Fibroblast of gingiva (primary cell): ENCODE measurements around the gene CREB3L2.

Experiments
- DNase-seq: peaks from one replicate; pipeline ENCODE4 v3.0.0-alpha.2; 2011; ENCODE audit warnings: low read depth

The CREB3L2 gene

DNA sequence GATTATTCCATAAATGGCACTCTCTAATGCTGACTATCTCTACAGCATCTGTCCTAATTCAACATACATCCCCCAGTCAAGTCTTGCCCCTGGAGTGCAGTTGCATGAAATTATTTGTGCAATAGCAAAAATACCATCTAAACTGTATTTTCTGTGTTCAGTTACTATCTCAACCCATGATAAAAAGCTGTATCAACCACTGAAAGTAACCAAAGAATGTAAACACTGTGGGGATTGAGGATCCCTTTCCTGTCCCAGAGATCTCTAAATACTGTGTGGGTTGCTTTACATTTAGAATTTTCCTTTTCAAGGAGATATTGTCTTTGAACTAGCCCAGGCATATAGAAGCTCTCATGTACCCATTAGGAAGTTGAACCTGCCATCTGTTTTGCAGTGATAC is 131.2 kb downstream of the CREB3L2 start:
- no peak for DNase-seq

DNA sequence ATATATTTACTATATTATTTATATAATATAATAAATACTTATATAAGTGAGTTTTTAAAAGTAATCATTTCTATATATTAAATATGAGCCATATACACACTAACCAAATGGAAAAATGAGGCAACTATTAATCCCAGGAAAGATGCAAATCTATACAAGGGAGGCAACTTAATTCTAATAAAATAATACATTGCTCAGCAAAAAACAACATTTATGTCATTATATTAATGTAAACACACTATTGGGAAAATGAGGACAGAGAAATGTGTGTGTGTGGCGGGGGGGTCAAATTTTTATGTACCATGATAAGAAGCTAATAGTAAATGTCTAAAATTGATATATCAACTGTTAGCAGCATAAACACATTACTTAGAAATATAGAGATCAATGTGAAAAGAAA is 131.8 kb downstream of the CREB3L2 start:
- no peak for DNase-seq

DNA sequence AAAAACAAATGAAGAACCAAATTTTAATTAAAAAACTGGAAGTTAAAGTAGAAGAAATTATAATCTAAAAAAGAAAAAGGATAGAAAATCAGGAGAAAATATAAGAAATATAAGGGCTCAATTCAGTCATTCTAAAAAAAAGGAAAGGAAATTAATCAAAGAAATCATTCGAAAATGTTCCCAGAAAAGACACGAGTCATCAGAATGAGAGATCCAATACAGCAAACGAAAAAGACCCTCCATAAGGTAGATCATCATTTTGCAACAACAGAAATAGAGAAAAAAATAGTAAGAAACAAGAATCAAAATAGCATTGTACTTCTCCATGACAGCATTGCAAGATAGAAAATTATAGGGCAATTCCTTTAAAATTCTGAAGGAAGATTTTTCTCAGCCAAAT is 132.6 kb downstream of the CREB3L2 start:
- DNase-seq: no peak

DNA sequence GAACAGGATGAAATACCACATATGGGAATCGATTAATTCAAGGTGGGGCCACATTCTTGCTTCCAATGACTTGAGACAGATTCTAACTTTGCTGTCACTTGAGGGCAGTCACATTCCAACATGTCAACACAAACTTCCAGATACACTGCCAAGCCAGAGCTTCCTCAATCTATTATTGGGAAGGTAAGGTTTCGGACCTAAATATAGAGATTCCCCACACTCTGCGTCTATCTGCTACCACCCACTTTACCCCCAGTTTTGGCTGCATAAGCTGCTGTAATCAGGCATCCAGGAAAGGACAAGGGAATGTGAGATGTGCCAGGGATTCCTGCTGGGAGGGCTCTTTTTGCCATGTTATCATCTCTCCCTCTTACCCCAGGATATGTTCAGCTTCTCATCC is 134.6 kb downstream of the CREB3L2 start:
- no peak for DNase-seq

DNA sequence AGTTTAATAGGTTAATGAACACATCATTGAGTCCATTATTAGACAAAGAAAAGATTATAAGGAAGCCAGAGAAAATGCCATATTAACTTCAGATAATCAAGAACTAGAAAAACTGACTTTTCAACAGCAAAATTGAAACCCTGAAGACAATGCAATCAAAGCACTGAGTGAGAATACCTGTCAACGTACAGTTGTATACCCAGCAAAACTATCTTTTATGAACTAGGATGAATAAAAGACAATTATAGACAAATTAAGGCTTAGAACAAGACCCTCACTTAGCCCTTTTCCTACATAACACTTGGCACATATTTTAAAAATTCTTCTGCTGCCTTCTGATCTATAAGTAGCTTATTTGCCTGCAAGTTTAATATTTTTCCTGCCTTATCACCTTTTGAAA is 136.1 kb downstream of the CREB3L2 start:
- DNase-seq: no peak

DNA sequence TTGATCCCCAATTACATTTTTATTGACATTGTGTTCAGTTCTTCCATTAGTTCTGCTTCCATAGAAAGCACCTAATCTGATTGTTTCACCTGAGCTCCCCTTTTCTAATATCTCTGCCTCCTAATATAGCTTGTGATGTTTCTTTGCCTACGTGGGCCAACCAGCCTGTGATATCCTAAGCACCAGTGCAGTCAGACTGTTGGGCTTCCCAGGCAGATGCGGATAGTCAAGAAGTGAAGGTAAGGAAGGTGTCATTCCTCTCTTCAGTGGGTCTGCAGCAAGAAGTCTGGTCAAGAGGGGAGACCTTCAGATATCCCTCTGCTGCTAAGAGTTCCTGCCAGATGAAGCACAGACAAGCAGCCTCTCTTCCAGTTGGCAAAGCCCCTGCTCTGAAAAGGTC is 138.9 kb downstream of the CREB3L2 start:
- no peak for DNase-seq

DNA sequence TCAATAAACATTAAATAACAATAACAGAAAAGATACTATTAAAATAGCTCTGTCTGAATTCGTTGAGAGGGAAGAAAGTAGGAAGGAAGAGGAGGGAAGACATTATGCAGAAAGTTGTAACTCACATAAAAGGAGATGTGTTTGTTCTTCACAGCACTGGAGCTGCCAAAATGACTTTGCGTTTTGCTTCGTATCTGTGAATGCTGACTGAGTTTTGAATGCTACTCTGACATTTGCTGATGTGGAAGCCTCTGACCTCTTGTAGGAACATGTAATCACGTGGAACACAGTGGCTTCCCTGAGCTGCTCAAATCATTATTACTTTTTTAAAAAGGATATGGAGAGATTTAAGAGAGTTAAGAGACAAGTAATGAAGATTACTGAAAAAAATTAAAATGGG is 139.5 kb downstream of the CREB3L2 start:
- no peak for DNase-seq

DNA sequence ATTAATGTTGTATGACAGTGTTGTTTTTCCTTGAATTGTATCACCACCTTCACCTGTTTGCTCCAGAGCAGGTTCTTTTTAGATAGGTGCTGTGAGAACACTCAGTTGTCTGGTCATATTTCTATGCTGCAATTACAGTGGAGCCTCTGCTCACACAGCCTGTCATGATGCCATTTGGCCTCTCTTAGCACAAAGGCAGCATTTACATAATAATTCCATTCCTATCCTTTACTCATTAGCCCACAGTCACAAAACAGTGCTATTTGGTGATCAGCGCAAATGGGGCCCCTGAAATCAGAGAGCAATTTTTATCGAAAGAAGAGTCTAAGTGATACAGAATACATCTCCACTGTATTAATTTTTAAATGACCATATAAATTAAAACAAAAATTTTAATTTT is 141.3 kb downstream of the CREB3L2 start:
- DNase-seq: no peak

DNA sequence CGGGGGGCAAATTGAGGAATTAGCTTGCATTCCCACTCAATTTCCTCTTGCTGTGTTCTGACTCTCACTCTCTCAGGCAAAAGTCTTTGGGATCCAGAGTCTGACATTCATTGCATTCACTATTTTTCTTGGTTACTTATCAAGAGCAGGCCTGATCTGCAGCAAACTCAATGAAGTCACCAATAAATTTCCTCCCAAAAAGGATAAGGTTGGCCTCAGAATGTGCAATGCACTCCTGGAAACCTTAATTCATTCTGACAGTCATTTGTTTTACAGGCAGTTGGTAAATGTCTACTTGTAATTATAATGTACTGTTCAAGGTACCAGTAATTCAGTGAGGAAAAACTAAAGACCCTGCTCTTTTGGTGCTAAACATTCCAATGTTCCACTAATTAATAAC is 148.8 kb downstream of the CREB3L2 start:
- no peak for DNase-seq

DNA sequence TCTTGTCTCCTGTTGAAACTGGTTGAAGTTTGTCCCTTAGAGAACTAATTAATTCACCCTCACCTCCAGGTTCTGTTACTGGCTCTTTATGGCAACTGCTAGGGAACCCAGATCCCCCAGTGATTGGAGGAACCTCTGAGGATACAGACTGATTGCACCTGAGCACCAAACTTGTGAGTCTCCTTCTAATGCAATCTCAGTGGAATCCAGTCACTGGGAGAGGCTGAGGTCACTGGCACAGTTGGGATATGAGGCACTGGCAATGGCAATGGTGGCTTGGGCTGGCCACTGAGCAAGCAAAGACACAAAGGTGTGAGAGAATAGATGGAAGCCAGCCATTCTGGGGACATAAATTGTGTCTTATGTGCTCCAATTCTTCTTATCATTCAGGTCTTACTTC is 149.8 kb downstream of the CREB3L2 start:
- no peak for DNase-seq

DNA sequence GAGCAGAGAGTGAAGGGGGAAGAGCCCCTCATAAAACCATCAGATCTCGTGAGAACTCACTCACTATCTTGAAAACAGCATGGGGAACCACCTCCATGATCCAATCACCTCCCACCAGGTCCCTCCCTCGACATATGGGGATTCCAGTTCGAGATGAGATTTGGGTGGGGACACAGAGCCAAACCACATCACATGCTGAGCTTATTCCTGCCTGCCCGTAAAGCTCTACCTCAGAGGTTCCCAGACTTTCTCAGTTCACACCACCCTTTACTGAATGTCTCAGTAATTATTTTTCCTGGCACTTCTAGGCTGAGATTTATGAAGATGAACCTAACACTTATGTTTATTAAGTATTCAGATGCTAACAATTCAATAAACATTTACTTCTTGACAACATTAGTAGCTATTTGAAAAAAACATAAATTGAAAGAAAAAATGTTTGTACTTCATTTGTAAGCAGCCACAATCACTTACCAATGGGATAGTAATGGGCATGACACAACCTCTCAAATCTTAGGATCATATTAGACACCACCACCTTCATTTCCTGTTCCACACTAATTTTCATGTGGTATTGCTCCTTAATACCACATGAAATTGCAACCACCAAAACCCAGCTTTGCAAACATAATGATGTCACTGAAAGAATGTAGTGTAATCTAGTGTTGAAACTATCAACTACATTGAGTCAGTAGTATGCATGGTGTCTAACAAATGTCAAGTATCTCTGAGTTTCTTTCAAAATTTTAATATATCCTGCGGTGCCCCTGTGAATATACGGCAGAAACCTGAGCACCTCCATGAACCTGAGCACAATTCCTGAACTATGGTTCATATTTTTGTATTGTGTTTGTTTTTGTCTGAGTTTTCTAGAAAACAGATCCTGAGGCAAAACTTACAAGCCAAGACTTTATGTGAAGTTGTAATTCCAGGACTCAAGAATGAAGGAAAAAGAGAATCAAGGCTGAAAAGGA is 150.6 kb downstream of the CREB3L2 start:
- DNase-seq: peak; percentile 48

DNA sequence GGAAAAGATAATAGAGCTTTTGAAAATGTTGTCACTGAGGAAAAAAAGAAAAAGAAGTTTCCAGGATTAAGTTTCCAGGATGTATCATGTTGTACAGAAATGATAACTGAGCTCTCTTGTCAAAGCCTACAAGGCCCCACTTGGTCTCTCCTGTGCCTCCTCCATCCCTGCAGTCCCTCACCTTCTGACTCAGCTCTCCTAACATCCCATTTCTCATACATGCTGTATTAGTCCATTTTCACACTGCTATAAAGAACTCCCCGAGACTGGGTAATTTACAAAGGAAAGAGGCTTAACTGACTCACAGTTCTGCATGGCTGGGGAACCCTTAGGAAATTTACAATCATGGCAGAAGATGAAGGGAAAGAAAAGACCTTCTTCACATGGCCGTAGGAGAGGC is 151.3 kb downstream of the CREB3L2 start:
- no peak for DNase-seq

DNA sequence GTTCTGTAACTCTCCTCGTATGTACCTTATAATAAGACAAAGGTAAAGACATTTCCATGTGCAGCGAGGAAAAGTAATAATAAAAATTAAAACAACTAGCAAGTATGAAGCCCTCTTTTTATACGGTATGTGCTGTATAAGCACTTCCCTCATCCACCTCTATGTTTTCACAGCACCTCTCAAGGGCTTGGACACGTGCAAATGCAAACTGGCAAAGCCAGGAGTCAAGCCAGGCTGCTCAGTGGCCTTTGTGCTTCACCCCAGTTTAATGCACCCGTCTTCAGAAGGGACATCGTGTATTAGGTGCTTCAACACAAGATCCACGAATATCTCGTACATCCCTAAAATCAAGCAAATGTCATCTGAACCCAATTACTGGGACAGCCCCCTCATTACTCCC is 153.8 kb downstream of the CREB3L2 start:
- DNase-seq: no peak

DNA sequence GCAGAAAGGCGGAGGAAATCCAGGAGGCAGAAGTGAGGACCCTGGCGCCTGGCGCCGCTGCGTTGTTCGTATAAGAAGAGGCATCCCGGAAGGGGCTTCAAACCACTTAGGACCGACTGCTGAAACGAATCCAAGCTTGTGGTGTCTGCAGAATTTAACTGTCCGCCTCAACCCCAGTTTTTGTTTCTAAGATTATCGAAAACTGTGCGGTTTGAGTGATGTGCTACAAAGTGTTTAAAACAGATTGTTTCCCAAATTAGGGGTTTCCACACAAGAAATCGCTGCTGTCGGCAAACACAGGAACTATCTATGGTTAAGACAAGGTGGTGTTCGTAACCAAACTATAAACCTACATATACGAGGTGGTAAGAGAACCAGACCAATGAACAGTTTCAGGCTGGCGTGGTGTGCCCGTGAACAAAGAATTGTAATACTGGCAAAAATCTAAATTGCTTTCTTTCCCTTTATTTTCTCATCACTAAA is 154.3 kb downstream of the CREB3L2 start:
- no peak for DNase-seq

DNA sequence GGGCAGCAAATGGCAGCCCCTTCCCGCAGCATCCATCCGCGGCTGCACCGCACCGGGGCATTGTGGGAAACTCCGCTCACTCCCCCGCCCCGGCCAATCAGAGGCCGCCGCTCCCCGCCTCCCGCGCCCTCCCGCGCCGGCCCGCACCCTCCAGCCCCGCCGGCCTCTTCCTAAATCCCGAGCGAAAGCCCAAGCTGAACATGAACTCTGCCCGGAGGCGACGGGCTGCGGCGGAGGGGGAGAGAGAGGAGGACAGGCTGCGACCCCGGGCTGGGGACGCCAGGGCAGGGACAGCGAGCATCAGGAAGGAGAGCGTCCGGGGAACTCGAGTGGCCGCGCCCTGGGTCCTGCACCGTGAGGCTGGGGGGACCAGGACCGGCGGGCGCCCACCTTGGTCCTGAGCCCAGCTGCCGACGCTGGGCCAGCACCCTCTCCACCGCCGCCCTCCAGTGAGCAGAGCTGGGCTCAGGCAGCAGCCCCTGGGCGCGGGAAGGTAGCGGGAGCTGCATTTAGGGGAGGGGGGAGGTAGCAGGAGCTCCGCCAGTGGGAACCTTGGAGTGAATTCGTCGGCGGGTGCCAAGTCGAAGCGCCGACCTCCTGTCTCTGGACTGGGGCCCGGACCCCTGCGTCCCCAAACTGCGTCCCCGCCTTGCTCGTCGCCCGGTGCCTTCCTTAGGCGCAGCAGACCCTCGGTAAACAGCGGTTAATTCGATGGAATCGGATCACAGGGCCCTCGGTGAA is 154.9 kb downstream of the CREB3L2 start, which contains the start of gene DGKI:
TSS of gene DGKI (minus strand) at position 148 of the 741 bp plus-strand sequence.
- DNase-seq: peak; percentile 10

DNA sequence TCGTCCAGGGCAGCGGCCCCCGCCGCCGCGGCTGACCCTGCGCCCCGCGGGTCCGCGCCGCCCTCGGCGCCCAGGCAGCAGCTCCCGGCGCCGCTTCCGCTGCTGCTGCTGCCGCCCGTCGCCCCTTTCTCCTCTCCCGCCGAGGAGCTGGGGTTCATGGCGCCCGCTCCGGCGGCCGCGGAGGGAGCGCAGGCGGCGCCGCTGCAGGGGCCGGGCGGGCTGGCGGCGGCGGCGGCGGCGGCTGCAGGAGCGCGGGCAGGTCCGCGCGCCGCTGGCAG is 155.4 kb downstream of the CREB3L2 start:
- DNase-seq: no peak

DNA sequence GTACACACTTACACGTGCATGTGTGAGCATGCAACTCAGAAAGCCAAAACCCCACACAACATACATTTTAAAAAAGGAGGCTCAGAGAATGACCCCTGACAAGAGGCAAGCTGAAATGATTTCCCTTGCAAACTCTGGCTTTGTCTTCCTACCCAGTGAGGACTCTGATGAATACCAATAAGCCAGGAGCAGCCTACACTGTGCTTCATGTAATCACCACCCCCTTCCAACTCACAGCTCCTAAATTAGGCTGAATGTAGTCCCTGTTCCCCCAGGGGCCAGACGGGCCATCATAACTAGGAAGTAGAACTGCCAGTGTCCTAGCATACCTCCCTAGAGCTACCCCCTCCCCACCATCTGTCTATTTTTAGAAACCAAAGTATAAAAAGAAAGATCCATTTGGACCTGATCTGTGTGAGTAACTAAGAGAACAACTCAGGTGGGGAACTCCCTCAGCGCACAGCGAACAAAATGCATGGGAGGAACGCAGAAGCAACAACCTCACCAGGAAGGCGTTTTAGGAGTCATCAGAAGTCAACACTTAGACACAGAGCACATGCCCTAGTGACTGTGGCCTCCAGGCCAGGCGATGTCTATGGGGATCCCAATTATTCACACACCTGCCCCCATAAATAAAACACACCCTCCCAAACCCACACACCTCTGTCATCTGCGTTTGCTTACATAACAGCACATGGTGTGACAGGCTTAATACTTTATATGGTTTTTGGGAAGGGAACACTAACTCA is 157.0 kb downstream of the CREB3L2 start:
- DNase-seq: no peak

DNA sequence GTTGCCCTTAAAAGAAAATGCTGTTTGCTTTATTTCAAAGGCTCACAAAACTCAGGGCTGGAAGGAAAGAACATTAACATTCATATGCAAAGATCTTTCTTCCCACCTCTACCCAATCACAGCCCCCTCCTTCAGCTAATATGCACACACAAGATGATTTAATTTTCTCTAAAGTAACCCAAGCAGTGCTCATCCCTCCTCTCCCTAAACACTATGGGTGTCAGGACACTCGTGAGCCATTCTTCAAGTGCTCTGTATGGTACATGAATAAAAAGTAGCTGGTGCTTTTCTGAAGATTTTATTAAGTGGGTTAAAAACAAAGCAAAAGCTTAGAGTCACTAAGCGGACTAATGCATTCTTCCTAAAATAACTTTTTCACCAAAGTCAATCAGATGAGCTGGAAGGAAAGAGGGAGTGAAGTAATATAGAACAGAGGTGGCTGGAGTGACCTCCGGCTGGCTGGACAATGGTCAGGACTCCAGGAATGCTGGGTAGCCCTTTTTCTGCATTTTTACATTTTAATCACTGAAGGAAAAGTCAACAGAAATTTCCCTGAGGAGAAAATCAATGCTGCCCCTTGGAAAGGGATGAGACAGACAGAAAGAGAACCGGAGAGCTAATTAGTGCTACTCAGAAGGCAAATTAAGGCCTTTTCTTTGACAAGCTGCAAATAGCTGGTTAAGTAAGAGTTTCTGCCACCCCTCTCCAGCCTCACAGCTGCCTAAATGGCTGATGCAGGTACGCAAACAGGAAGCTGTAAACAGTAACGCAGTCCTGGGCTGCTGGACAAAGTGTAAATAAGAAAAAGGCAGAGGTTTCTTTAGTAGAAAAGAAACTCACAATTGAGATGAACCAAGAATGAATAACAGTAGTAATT is 161.7 kb downstream of the CREB3L2 start:
- DNase-seq: no peak

DNA sequence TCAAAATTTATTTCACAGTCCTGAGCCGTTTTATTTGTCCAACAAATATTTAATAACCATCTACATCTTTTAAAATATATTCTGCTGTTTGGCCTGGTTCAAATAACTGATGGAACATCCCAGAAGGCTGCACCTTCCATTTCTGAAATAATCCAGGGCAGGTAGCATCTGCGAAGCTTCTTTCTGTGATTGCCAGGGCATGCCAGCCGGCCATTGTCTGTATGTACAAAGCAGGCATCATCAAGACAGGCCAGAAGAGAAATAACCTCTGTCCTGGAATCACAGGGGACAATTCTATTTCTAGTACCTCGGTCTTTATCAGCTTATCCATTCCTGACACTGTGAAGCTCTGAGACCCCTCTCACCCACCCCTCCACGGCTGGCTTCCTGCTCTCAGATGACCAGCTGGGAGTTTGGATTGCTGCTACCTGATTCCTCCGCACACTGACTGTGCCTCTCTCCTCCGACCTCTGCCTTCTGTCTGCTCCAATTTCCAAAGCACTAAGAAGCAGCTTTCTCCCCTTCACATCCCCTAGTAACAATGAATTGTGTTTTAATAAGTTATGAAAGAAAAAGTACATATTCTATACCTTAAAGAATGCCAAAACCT is 163.1 kb downstream of the CREB3L2 start:
- DNase-seq: no peak

DNA sequence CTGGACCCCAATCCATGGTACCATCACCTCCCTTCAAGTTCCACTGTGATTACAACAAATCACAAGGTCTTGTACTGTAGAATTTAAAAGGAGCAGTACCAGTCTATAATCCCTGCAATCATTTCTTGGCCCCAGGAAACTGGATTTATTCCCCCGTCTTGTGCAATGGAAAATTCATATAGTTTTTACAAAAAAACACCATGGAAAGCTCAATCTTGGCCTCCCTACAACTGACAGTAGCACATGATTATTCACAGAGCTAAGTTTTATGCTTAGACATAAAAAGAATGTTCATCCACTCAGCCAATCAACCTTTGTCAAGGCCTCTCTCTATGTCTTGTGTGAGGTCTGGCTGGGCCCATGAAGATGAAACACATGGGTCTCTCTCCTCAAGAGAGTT is 165.3 kb downstream of the CREB3L2 start:
- DNase-seq: peak; percentile 69

DNA sequence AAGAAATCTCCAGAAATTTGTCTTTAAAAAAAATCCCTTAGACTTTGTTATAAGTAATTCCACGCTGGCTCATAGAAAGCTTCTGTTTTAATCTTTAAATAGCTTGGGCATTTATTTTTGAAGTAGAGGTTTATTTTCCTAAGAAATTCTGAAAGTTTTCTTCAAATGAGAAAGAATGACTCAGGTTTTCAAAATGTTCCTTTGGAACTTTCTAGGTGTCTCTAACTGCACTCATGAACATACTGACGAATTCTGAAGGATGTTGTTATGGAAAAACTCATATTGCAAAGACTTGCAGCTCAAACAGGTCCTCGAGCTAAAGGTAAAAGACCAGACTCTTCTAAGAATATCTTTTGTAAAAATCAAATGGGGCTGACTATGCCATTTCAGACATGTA is 165.8 kb downstream of the CREB3L2 start:
- peak; percentile 34 for DNase-seq
